Measurements from ENCODE around the gene OS9.

- TF ChIP-seq CTCF (conservative IDR thresholded peaks at IDR 0.05; ENCODE audit: low read depth, low read length) (no peak), POLR2A (IDR thresholded peaks at IDR 0.05; ENCODE audit: low read depth, low read length) (no peak), BHLHE40 (IDR thresholded peaks at IDR 0.05; ENCODE audit: low read depth, low read length) (no peak), CEBPB (IDR thresholded peaks at IDR 0.05; ENCODE audit: low read depth, low read length) (no peak), SMC3 (IDR thresholded peaks at IDR 0.05; ENCODE audit: low read depth, low read length) (no peak), RCOR1 (IDR thresholded peaks at IDR 0.05; ENCODE audit: insufficient replicate concordance, low read length) (no peak), USF2 (IDR thresholded peaks at IDR 0.05; ENCODE audit: low read depth, low read length) (no peak)
Observed at GRCh38 chr12:57717131-57717530, 23.2 kb downstream of the OS9 start.

Data from IMR-90 (cell line).